GM19043 (cell line): ENCODE results near the gene MS4A15.
"Not testable (repeated sequence)": the region's sequence is repeated elsewhere in the genome, so short reads cannot be mapped to it uniquely, and the experiment has no call there.

Experiments
- ATAC-seq: cut with Tn5 transposase; IDR thresholded peaks from one replicate; pipeline ENCODE4 v1.9.1; 2021; ENCODE audit warnings: low read depth; ENCODE audit not compliant: unreplicated experiment

MS4A15 gene, protein sequence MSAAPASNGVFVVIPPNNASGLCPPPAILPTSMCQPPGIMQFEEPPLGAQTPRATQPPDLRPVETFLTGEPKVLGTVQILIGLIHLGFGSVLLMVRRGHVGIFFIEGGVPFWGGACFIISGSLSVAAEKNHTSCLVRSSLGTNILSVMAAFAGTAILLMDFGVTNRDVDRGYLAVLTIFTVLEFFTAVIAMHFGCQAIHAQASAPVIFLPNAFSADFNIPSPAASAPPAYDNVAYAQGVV

GRCh38 chr11:60756307-60757032 is at the start of gene MS4A15:
MS4A15 (plus strand) TSS chr11:60756867; CDS start chr11:60763734, 6,867 bp downstream.
- no peak for ATAC-seq

- no peak for ATAC-seq
Observed at GRCh38 chr11:60706931-60707330, 49.7 kb upstream of the MS4A15 start.

DNA sequence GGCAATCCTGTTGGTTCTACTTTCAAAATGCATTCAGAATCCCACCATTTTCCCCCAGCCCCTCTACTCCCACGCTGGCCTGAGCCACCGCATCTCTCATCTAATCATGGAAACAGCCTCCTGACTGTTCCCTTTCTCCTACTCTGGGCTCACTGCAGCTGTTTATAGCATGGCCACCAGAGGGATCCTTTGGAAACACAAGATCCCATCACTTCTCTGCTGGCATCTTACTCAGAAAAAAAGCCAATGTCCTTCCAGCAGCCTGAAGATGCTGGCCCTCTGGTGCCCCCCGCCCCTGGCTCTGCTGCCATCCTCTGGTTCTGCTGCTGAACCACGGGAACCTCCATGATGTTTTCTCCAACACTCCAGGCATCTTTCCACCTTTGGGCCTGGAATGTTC is 46.2 kb upstream of the MS4A15 start:
- ATAC-seq = no peak

DNA sequence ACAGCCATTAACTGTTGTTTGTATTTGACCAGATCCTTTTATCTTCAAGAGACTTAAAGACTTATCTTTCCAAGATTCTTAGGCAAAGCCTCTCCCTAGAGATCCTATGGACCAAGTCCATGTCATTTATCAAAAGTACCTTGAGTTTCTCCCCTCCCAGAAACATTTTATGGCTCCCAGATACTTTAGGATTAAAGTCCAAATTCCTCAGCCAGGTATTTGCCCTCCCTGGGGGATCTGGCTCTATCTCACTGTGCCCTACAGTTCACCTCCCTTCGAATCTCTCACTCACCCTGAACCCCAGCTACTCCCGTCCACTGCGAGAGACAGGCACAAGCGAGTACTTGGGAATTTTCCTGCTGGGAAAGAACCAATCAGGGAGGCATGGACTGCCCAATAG is 45.4 kb upstream of the MS4A15 start:
- no peak for ATAC-seq

DNA sequence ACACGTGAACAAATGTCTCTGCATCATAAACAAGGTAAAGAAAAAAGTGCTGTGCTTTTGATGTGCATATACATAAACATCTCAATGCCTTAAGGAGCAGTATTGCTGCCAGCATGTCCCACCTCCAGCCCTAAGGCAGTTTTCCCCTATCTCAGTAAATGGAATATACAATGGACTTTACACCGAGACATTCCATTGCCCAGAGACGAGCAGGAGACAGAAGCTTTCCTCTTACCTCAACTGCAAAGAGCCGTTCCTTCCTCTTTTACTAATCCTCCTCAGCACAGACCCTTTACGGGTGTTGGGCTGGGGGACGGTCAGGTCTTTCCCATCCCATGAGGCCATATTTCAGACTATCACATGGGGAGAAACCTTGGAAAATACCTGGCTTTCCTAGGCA is 43.2 kb upstream of the MS4A15 start:
- ATAC-seq = not testable (repeated sequence)

DNA sequence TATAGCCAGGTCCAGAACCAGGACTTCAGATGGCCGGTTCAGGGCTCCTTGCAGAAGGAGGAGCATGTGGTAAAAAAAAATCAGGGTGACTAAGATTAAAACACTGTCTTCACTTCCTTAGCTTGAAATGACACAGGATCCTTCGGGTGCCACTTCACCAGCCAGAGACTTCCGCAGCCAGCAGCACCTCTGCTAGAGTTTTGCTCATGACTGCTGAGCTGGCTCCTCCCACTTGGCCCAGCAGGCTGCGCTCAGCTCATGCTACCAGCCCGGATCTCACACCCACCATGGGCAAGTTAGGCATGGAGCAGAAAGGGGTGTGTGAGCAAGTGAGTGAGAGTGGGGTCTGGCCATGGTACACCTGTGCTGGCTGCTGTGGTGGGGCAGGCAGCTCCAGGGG is 38.7 kb upstream of the MS4A15 start:
- no peak for ATAC-seq

DNA sequence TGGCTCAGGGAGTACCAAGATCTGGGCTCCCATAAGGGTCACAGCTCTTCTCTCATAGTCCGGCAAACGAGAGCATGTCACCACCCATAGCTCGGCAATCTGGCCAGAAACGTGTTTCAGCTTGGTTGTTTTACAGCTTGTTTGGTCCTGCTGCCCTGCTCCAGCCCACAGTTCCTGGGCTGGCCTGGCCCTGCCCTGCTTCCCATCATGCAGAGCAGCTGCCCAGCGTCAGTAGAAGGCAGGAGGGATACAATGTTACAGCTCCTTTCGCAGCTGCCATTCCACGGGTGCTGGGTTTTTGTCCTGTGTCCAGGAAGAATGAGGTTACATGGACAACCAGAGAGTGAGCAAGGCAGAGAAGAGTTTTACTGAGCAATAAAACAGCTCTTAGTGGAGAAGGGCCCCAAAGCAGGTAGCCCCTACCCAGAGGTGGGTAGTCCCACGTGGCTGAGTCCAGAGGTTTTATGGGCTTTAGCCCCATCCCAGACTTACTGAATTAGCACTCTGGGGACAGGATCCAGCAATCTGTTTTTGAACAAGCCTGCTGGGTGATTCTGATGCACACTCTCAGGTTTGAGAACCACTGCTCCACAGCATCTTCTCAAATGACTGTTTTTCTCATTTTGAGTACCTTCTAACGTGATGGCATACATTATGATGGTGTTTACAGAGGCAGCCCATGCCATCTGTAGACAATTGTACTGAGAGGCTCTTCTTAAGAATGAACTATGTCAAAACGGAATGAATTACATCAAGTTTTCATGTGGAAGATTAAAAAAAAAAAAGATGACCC is 37.9 kb upstream of the MS4A15 start:
- ATAC-seq = no peak

DNA sequence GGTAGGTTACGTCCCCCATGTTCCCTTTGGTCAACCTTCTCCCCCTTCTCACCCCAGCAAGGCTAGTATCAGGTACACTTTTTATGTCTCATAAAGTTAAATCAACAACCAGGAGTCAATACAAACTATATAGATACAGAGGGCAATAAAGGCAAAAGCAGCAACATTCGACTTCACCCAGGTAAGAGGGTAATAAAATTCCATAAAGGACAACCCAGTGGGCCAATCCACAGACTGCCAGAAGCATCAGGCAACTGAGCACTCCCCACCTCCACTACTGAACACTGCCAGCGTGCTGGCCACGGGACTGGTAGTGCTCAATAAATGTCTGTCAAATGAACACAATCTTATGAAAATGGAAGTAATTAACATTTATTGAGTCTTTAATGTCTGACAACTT is 37.3 kb upstream of the MS4A15 start:
- ATAC-seq = no peak

DNA sequence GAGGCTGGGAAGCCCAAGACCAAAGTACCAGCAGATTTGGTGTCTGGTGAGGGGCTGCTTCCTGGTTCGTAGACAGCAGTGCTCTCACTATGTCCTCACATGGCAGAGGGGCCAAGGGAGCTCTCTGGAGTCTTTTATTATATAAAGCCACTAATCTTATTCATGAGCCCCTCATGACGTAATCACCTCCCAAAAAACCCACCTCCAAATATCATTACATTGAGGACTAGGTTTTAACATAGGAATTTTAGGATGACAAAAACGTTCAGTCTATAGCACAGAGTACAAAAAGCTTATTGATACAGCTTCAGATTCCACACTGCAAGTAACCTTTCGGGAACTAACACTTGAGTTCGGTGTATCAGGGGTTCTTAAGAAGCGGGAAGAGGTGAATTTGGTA is 36.2 kb upstream of the MS4A15 start:
- ATAC-seq = no peak

DNA sequence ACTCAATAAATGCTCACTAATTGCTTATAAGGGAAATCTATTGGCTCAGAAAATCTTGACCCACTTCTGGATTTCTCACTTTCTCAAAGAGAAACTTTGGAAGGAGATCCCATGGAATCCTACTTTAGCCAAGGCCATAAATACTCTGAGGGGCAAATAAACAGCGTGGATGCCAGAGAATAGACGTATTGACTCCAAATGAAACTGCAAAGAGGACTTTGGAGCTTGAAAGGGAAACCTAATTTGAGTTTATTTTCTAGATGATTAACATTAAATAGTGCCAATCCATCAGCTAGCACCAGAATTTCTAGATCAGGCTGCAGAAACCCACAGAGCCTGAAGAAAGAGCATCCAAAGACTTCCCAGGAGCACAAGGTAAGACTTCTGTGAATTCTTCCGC is 32.2 kb upstream of the MS4A15 start, which contains the start of gene MS4A18:
Gene MS4A18 (plus strand): TSS at position 301 of the 400 bp plus-strand sequence.
- ATAC-seq = no peak

DNA sequence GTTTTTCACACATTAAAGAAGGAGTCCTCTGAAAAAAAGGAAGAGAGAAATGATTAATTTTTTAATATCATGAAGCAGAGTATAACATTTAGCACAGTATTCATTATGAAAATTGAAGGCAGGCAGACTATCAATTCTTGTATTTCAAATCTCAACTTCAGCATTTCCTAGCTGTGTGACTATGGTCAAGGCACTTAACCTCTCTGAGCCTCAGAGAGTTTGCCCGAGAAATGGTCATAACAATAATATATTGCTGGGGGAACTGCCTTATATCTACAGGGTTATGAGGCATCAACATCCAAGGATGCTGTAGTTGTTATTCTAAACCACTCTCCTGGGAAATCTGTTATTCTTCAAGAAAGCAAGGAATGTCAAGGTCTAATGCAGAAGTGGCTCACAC is 31.1 kb upstream of the MS4A15 start:
- no peak for ATAC-seq

DNA sequence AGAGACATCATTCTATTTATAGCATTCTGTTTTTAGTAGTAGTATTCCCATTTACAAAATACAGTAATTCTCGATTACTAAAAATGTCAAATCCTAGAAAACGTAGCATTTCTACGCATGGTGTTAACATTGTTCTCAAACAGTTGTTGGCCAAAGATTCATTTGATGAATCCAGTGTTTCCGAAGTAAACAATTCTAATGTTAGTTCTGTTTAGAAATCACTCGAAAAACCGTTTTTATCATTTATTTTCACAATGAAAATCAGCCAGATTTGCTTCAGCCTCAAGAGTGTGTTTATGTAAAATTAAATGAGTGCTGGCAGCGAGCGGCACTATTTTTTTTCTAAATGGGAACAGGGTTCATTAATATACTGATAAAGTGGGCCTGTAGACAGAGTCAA is 25.1 kb upstream of the MS4A15 start:
- ATAC-seq = no peak

- no peak for ATAC-seq
Observed at GRCh38 chr11:60734279-60734678, 22.4 kb upstream of the MS4A15 start.

- ATAC-seq = no peak
Observed at GRCh38 chr11:60739114-60739513, 17.6 kb upstream of the MS4A15 start.

DNA sequence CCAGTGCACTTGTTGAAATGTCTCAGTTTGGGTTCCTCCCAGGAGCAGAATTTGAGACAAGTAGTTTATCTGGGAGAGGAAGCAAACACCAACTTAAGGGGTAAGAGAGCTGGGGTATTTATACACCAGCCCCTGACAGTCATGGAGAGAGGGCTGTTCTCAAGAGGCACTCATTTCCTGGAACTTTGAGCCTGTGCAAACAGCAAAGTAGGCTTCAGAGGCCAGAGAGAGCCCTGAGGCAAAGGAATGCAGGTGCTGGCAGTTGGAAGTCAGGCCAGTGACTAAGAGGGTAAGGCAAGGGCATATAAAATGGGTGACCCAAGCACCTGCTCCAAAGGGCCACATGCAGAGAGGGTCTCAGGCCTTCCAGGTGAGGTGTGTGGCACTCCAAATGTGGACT is 16.1 kb upstream of the MS4A15 start:
- ATAC-seq = no peak

GRCh38 chr11:60741421-60741820 is 15.2 kb upstream of the MS4A15 start:
- no peak for ATAC-seq

DNA sequence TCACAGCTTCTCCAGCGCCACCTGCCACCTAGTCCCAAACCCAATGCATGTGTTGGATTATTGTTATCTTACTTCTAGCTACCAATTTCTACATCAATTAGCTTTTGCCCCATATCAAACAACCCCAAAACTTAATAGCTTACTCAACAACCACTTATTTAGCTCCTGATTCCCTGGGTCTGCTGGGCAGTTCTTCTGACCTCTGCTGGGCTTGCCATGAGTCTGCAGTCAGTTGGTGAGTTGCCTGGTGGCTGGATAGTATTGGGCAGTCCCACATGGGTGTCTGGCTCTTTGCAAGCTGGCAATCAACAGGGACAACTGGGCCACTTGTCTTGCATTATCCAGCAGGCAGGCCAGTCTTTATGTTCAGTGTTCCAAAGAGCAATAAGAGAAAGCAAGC is 13.6 kb upstream of the MS4A15 start:
- ATAC-seq = no peak

- ATAC-seq = no peak
Observed at GRCh38 chr11:60744114-60744513, 12.6 kb upstream of the MS4A15 start.

GRCh38 chr11:60747359-60747873 is 9.3 kb upstream of the MS4A15 start:
- ATAC-seq = no peak

DNA sequence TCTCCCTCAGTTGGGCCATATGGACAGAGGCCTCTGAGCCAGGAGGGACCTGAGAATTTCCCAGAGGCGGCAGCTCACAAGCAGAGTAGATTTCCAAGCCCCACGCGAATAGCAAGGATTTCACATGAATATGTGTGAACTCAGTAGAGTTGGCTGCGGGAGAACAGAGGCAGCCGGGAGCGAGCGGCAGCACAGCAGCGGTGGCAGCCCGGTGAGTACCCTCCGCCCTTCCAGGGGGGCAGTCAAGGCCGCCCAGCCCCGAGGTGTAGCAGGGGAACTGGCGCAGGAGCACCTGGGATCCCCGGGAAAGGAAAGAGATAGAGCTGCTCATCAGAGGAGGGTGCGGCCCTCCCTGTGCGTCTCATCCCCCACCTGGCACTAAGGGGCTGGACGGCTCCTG is 8.4 kb upstream of the MS4A15 start:
- no peak for ATAC-seq

- ATAC-seq = no peak
Observed at GRCh38 chr11:60748821-60749220, 7.8 kb upstream of the MS4A15 start.
